HepG2 (cell line): Measurements from ENCODE around the gene XRCC5. TPM values are rescaled to one million over a fixed set of nuclear protein-coding genes. Genes with fewer than 3 reads are reported as not detected.
A peak's percentile ranks its signal among the peaks of the same experiment; 100 is the strongest.

Experiments
- ATF7-NPFF ChIP-seq: sonication (generic); formaldehyde crosslinking; IDR thresholded peaks from 2 replicates; pipeline ENCODE4 v1.8.1; 2023; ENCODE audit warnings: mild to moderate bottlenecking, low read depth, missing genetic modification reagents, moderate library complexity
- CREB1 ChIP-seq, 2 experiments: fragments of 450-650 bp in 1 of 2; IDR thresholded peaks; 2 replicates each; pipeline ENCODE4 v1.6.1; 2016 to 2017; ENCODE audit warnings: control low read depth in 1 of 2, mild to moderate bottlenecking in 1 of 2, missing compliant biosample characterization in 1 of 2, missing genetic modification characterization in 1 of 2
- FIP1L1 ChIP-seq: fragments of 200-400 bp; formaldehyde crosslinking; IDR thresholded peaks from 2 replicates; pipeline ENCODE4 v1.6.1; 2018; ENCODE audit warnings: low read depth, mild to moderate bottlenecking, low read length, moderate library complexity, borderline replicate concordance; ENCODE audit not compliant: insufficient read depth
- FOXP1 ChIP-seq, 2 experiments: fragments of 450-650 bp in 1 of 2; IDR thresholded peaks; 2 replicates each; pipeline ENCODE4 v1.6.1; 2017 to 2018; ENCODE audit warnings: antibody characterized with exemption in 1 of 2
- GZF1 ChIP-seq: sonication (generic); formaldehyde crosslinking; IDR thresholded peaks from 2 replicates; pipeline ENCODE4 v1.5.1; 2020; ENCODE audit warnings: mild to moderate bottlenecking, missing genetic modification reagents
- HCFC1 ChIP-seq: fragments of 150-350 bp; IDR thresholded peaks from 2 replicates; pipeline ENCODE4 v1.6.1; 2014; ENCODE audit warnings: low read depth, low read length
- HHEX ChIP-seq: IDR thresholded peaks from 2 replicates; pipeline ENCODE4 v1.6.1; 2016; ENCODE audit warnings: control low read depth
- JUND ChIP-seq: sonication (generic); formaldehyde crosslinking; IDR thresholded peaks from 2 replicates; pipeline ENCODE4 v1.8.0; 2022; ENCODE audit warnings: mild to moderate bottlenecking, missing genetic modification reagents
- KAT7 ChIP-seq: IDR thresholded peaks from 2 replicates; pipeline ENCODE4 v1.6.1; 2018; ENCODE audit warnings: borderline replicate concordance, missing compliant biosample characterization
- KLF16 ChIP-seq, 2 experiments: sonication (generic) in 1 of 2; formaldehyde crosslinking in 1 of 2; IDR thresholded peaks; 2 replicates each; pipeline versions ENCODE4 v1.6.1 to v1.8.0; 2016 to 2023; ENCODE audit warnings: missing genetic modification reagents in 2 of 2, missing compliant biosample characterization in 1 of 2
- KLF6 ChIP-seq: IDR thresholded peaks from 2 replicates; pipeline ENCODE4 v1.8.0; 2016; ENCODE audit warnings: missing biosample characterization, missing genetic modification reagents
- MEF2D ChIP-seq: sonication (generic); formaldehyde crosslinking; IDR thresholded peaks from 2 replicates; pipeline ENCODE4 v1.5.1; 2020; ENCODE audit warnings: mild to moderate bottlenecking, missing genetic modification reagents
- NFIC ChIP-seq: IDR thresholded peaks from 2 replicates; pipeline ENCODE4 v1.6.1; 2012; ENCODE audit warnings: mild to moderate bottlenecking, low read length, inconsistent platforms
- RBM39 ChIP-seq: fragments of 200-400 bp; formaldehyde crosslinking; IDR thresholded peaks from one replicate; pipeline ENCODE4 v1.6.1; 2018; ENCODE audit warnings: antibody characterized with exemption, mild to moderate bottlenecking, low read depth, low read length; ENCODE audit not compliant: poor library complexity, severe bottlenecking
- REPIN1 ChIP-seq: sonication (generic); formaldehyde crosslinking; IDR thresholded peaks from 2 replicates; pipeline ENCODE4 v1.8.0; 2022; ENCODE audit warnings: missing genetic modification reagents, low read depth, mild to moderate bottlenecking, borderline replicate concordance
- RFXANK ChIP-seq: IDR thresholded peaks from 2 replicates; pipeline ENCODE4 v1.6.1; 2016
- SNAI1 ChIP-seq: sonication (generic); formaldehyde crosslinking; IDR thresholded peaks from 2 replicates; pipeline ENCODE4 v1.5.0; 2020; ENCODE audit warnings: mild to moderate bottlenecking, missing genetic modification reagents, borderline replicate concordance
- SOX5 ChIP-seq: IDR thresholded peaks from 2 replicates; pipeline ENCODE4 v1.6.1; 2016; ENCODE audit warnings: borderline replicate concordance
- SSRP1 ChIP-seq: IDR thresholded peaks from 2 replicates; pipeline ENCODE4 v1.6.1; 2016; ENCODE audit warnings: control low read depth
- TP53 ChIP-seq: sonication (generic); formaldehyde crosslinking; conservative IDR thresholded peaks from 2 replicates; pipeline ENCODE4 v1.4.0; 2020; ENCODE audit warnings: missing genetic modification reagents
- ZNF224 ChIP-seq: sonication (generic); formaldehyde crosslinking; IDR thresholded peaks from 2 replicates; pipeline ENCODE4 v1.5.0; 2020; ENCODE audit warnings: mild to moderate bottlenecking, missing genetic modification reagents
- ZNF30 ChIP-seq: sonication (generic); formaldehyde crosslinking; IDR thresholded peaks from 2 replicates; pipeline ENCODE4 v1.5.0; 2020; ENCODE audit warnings: mild to moderate bottlenecking, missing genetic modification reagents
- ZNF563 ChIP-seq: sonication (generic); formaldehyde crosslinking; IDR thresholded peaks from 2 replicates; pipeline ENCODE4 v1.8.0; 2022; ENCODE audit warnings: mild to moderate bottlenecking, moderate library complexity, missing genetic modification reagents
- ZNF567 ChIP-seq: sonication (generic); formaldehyde crosslinking; IDR thresholded peaks from 2 replicates; pipeline ENCODE4 v1.8.1; 2023; ENCODE audit warnings: mild to moderate bottlenecking, missing genetic modification reagents, borderline replicate concordance
- ZNF614 ChIP-seq: IDR thresholded peaks from 2 replicates; pipeline ENCODE4 v1.6.1; 2018; ENCODE audit warnings: missing biosample characterization, missing genetic modification reagents, inconsistent platforms, borderline replicate concordance
- ZSCAN12 ChIP-seq: sonication (generic); formaldehyde crosslinking; IDR thresholded peaks from 2 replicates; pipeline ENCODE4 v1.9.0; 2021; ENCODE audit warnings: mild to moderate bottlenecking, missing genetic modification reagents
- polyA plus RNA-seq, 8 experiments: library from polyadenylated mRNA; depleted of rRNA in 3 of 8; stranded (reverse) in 7 of 8; unstranded in 1 of 8; fragments of >200 nt; fragmentation: Illumina TruSeq in 4 of 8; extraction: Trizol in 4 of 8; gene quantifications; 2 replicates each; pipeline versions ENCODE4 v1.2.1 to v1.2.3, GENCODE V29; 2011 to 2016; ENCODE audit warnings: low read depth in 4 of 8, missing spikeins in 1 of 8, mixed read lengths in 1 of 8; ENCODE audit not compliant: insufficient read depth in 1 of 8
- total RNA-seq, 5 experiments: library from RNA; depleted of rRNA; stranded (reverse); fragments of >200 nt; fragmentation: Illumina TruSeq; extraction: Trizol; gene quantifications; 2 replicates each; pipeline ENCODE4 v1.2.3, GENCODE V29; 2016; ENCODE audit warnings: low read depth in 1 of 5
- TF ChIP-seq, protein P1 (sequence below), 2 experiments: sonication (generic) in 1 of 2; formaldehyde crosslinking in 1 of 2; IDR thresholded peaks; 2 replicates each; pipeline versions ENCODE4 v1.5.1 to v1.6.1; 2011 to 2020; ENCODE audit warnings: borderline replicate concordance in 1 of 2, low read depth in 1 of 2, low read length in 1 of 2, mild to moderate bottlenecking in 1 of 2, missing genetic modification reagents in 1 of 2, moderate library complexity in 1 of 2
- TF ChIP-seq, protein P2 (sequence below): IDR thresholded peaks from 2 replicates; pipeline ENCODE4 v1.6.1; 2016; ENCODE audit warnings: mild to moderate bottlenecking, missing biosample characterization, missing genetic modification reagents

XRCC5 gene
- total and polyA plus RNA-seq, 2 of the 13 experiments (the other 11 are each of a cell fraction or from before 2014, with no cell fraction given) = 264 to 454 TPM

GRCh38 chr2:216081487-216082116 is 27.5 kb upstream of the XRCC5 start, which contains the start of the genes PECR and TMEM169 (continued):
- TF ChIP-seq TP53 (CRISPR knock-in tag) (no peak), JUND (CRISPR knock-in tag) (no peak; the same call in 1 of the 2 replicates), ZSCAN12 (CRISPR knock-in tag) (no peak), FIP1L1 (no peak; the same call in 1 of the 2 replicates), MEF2D (peak; percentile 79), REPIN1 (CRISPR knock-in tag) (peak; percentile 92), ZNF224 (no peak), RFXANK (no peak), SOX5 (CRISPR knock-in tag) (no peak; the same call in 1 of the 2 replicates), GZF1 (CRISPR knock-in tag) (peak; percentile 91; the same call in 1 of the 2 replicates), CREB1 (IDR thresholded peaks at IDR 0.05) (no peak), CREB1 (CRISPR knock-in tag; IDR thresholded peaks at IDR 0.05) (no peak), KLF6 (CRISPR knock-in tag) (peak; percentile 80; the same call in 1 of the 2 replicates), HCFC1 (no peak), ZNF614 (CRISPR knock-in tag) (peak; percentile 82; the same call in 1 of the 2 replicates), KLF16 (CRISPR knock-in tag; IDR thresholded peaks at IDR 0.05) (peak in 1 of 2 experiments; percentile 96; a peak in 3 of 4 replicates), SNAI1 (CRISPR knock-in tag) (peak; percentile 97; the same call in 1 of the 2 replicates), ZNF30 (no peak), FOXP1 (IDR thresholded peaks at IDR 0.05) (no peak), FOXP1 (CRISPR knock-in tag; IDR thresholded peaks at IDR 0.05) (0 out of 2 replicates have a peak, but pooled peaks have one; percentile 19), KAT7 (CRISPR knock-in tag) (peak; percentile 98), SSRP1 (CRISPR knock-in tag) (no peak), HHEX (CRISPR knock-in tag) (no peak), ZNF567 (peak; percentile 95), ATF7-NPFF (peak; percentile 93), RBM39 (peak; percentile 34), ZNF563 (CRISPR knock-in tag) (peak; percentile 98), NFIC (no peak)
- TF ChIP-seq, protein P1, sequence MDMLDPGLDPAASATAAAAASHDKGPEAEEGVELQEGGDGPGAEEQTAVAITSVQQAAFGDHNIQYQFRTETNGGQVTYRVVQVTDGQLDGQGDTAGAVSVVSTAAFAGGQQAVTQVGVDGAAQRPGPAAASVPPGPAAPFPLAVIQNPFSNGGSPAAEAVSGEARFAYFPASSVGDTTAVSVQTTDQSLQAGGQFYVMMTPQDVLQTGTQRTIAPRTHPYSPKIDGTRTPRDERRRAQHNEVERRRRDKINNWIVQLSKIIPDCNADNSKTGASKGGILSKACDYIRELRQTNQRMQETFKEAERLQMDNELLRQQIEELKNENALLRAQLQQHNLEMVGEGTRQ (IDR thresholded peaks at IDR 0.05; ENCODE audit: low read depth, low read length) = peak; percentile 75
- TF ChIP-seq, protein P1 (CRISPR knock-in tag; IDR thresholded peaks at IDR 0.05; ENCODE audit: borderline replicate concordance) = peak; percentile 91
- TF ChIP-seq, protein P2, sequence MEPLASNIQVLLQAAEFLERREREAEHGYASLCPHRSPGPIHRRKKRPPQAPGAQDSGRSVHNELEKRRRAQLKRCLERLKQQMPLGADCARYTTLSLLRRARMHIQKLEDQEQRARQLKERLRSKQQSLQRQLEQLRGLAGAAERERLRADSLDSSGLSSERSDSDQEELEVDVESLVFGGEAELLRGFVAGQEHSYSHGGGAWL (CRISPR knock-in tag) = peak; percentile 87; the same call in 1 of the 2 replicates
